Measurements from ENCODE around the gene GALNT17.

The GALNT17 gene

GRCh38 chr7:71155236-71155635 lies 23.3 kb downstream of the GALNT17 start:
- TF ChIP-seq, protein P1, sequence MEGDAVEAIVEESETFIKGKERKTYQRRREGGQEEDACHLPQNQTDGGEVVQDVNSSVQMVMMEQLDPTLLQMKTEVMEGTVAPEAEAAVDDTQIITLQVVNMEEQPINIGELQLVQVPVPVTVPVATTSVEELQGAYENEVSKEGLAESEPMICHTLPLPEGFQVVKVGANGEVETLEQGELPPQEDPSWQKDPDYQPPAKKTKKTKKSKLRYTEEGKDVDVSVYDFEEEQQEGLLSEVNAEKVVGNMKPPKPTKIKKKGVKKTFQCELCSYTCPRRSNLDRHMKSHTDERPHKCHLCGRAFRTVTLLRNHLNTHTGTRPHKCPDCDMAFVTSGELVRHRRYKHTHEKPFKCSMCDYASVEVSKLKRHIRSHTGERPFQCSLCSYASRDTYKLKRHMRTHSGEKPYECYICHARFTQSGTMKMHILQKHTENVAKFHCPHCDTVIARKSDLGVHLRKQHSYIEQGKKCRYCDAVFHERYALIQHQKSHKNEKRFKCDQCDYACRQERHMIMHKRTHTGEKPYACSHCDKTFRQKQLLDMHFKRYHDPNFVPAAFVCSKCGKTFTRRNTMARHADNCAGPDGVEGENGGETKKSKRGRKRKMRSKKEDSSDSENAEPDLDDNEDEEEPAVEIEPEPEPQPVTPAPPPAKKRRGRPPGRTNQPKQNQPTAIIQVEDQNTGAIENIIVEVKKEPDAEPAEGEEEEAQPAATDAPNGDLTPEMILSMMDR (IDR thresholded peaks at IDR 0.05; ENCODE audit: low read depth, low read length, missing control alignments), result no peak
- H3K4me3 ChIP-seq (replicated peaks; ENCODE audit: low read depth, low read length), result no peak overlapping the region
- no peak for DNase-seq (ENCODE audit: extremely low read depth, low read depth)

DNA sequence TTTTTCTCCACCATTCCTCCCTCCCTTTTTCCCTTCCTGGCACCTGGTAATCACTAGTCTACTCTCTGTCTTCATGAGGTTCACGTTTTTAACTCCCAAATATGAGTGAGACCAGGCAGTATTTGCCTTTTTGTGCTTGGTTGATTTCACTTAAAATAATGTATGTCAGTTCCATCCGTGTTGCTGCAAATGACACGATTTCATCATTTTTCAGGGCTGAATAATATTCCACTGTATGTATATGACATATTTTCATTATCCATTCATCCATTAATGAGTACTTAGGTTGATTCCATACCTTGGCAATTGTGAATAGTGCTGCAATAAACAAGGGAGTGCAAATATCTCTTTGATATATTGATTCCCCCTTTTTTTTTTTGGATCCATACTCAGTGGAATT lies 25.8 kb downstream of the GALNT17 start:
- DNase-seq (ENCODE audit: extremely low read depth, low read depth), result no peak
- TF ChIP-seq, protein P1 (IDR thresholded peaks at IDR 0.05; ENCODE audit: low read depth, low read length, missing control alignments), result no peak
- H3K4me3 ChIP-seq (replicated peaks; ENCODE audit: low read depth, low read length), result no peak overlapping the region

DNA sequence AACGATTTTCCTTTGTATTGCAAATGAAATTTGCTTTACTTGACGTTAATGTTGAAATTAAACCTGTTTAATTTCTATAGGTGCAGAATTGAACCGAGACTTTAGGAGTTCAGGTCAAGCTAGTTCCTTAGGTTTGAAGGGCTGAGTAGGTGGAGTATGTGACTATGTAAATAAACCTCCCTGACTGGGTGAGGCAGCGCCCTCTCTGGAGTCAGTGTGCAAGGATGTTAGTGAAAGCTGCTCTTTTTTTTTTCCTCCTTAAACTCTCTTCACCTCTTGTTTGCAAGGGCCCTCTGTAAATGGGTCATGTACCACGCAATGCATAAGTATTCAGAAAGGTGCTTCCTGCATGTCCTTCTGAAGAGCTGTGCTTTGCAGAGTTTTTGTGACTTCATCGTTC lies 33.8 kb downstream of the GALNT17 start:
- DNase-seq (ENCODE audit: extremely low read depth, low read depth), result no peak
- TF ChIP-seq, protein P1 (IDR thresholded peaks at IDR 0.05; ENCODE audit: low read depth, low read length, missing control alignments), result no peak
- H3K4me3 ChIP-seq (replicated peaks; ENCODE audit: low read depth, low read length), result no peak overlapping the region

GRCh38 chr7:71171476-71171875 lies 39.5 kb downstream of the GALNT17 start:
- H3K4me3 ChIP-seq (replicated peaks; ENCODE audit: low read depth, low read length), result no peak overlapping the region
- no peak for DNase-seq (ENCODE audit: extremely low read depth, low read depth)
- TF ChIP-seq, protein P1 (IDR thresholded peaks at IDR 0.05; ENCODE audit: low read depth, low read length, missing control alignments), result no peak

DNA sequence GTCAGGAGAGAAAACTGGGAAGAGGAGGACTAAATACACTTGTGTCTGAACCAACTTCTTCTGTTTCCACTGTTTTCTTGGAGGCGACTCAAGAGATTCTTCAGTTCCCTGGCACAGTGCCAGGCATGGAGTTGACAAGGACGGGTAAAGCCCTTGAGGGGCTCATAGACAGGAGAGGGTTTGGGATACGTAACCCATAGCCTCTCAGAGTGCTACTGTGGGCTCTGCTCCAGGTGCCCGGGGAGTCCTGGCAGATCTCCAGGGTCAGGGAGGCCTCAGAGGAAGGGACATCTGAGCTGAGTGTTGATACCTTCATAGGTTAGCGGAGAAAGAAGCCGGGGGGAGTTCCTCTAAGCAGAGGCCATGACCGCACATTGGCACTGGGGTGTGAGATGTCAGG lies 42.0 kb downstream of the GALNT17 start:
- TF ChIP-seq, protein P1 (IDR thresholded peaks at IDR 0.05; ENCODE audit: low read depth, low read length, missing control alignments), result no peak
- no peak for DNase-seq (ENCODE audit: extremely low read depth, low read depth)

DNA sequence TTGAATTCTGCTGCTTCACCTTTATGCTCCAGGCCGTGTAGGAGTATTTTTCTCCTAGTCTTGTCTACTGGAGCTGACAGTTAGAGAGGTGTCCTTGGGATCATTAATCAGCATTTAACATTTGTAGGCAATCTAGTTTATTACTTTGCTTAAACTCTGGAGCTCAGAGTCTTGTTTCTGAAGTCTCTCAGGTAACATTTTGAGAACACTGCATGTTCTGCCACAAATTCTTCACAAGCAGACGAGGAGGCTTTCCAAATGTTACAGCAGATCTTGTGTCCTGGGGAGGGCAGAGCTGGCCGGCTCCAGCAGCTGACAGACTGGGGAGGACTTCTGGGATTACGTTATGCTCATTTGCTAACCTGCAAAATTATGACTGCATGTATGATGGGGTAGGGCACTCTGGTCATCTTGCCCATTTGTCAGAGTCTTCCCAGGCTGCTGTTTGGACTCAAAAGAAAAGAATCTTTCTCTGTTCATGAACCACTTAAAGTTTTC lies 50.5 kb downstream of the GALNT17 start:
- TF ChIP-seq, protein P1 (IDR thresholded peaks at IDR 0.05; ENCODE audit: low read depth, low read length, missing control alignments), result no peak
- DNase-seq (ENCODE audit: extremely low read depth, low read depth), result no peak

More for the DNA sequence above, 42.0 kb downstream of the GALNT17 start:
- no peak overlapping the region for H3K4me3 ChIP-seq (replicated peaks; ENCODE audit: low read depth, low read length)

GRCh38 chr7:71184136-71184535 lies 52.2 kb downstream of the GALNT17 start:
- no peak for DNase-seq (ENCODE audit: extremely low read depth, low read depth)

More for the DNA sequence above, 50.5 kb downstream of the GALNT17 start:
- no peak overlapping the region for H3K4me3 ChIP-seq (replicated peaks; ENCODE audit: low read depth, low read length)

More at GRCh38 chr7:71184136-71184535, 52.2 kb downstream of the GALNT17 start:
- H3K4me3 ChIP-seq (replicated peaks; ENCODE audit: low read depth, low read length), result no peak overlapping the region
- TF ChIP-seq, protein P1 (IDR thresholded peaks at IDR 0.05; ENCODE audit: low read depth, low read length, missing control alignments), result no peak

Measured in HFF-Myc (cell line).